Smooth muscle cell of bladder (primary cell): ENCODE measurements around the gene SFI1. TPM values are rescaled to one million over a fixed set of nuclear protein-coding genes. Genes with fewer than 3 reads are reported as not detected.

Source experiments
- total RNA-seq: library from RNA; depleted of rRNA; stranded (reverse); fragments of >200 nt; gene quantifications from 2 replicates; pipeline ENCODE4 v1.2.3, GENCODE V29; 2014

The SFI1 gene, protein sequence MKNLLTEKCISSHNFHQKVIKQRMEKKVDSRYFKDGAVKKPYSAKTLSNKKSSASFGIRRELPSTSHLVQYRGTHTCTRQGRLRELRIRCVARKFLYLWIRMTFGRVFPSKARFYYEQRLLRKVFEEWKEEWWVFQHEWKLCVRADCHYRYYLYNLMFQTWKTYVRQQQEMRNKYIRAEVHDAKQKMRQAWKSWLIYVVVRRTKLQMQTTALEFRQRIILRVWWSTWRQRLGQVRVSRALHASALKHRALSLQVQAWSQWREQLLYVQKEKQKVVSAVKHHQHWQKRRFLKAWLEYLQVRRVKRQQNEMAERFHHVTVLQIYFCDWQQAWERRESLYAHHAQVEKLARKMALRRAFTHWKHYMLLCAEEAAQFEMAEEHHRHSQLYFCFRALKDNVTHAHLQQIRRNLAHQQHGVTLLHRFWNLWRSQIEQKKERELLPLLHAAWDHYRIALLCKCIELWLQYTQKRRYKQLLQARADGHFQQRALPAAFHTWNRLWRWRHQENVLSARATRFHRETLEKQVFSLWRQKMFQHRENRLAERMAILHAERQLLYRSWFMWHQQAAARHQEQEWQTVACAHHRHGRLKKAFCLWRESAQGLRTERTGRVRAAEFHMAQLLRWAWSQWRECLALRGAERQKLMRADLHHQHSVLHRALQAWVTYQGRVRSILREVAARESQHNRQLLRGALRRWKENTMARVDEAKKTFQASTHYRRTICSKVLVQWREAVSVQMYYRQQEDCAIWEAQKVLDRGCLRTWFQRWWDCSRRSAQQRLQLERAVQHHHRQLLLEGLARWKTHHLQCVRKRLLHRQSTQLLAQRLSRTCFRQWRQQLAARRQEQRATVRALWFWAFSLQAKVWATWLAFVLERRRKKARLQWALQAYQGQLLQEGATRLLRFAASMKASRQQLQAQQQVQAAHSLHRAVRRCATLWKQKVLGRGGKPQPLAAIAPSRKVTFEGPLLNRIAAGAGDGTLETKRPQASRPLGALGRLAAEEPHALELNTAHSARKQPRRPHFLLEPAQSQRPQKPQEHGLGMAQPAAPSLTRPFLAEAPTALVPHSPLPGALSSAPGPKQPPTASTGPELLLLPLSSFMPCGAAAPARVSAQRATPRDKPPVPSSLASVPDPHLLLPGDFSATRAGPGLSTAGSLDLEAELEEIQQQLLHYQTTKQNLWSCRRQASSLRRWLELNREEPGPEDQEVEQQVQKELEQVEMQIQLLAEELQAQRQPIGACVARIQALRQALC
- total RNA-seq = 6.7 and 7.2 TPM in 2 replicates

DNA sequence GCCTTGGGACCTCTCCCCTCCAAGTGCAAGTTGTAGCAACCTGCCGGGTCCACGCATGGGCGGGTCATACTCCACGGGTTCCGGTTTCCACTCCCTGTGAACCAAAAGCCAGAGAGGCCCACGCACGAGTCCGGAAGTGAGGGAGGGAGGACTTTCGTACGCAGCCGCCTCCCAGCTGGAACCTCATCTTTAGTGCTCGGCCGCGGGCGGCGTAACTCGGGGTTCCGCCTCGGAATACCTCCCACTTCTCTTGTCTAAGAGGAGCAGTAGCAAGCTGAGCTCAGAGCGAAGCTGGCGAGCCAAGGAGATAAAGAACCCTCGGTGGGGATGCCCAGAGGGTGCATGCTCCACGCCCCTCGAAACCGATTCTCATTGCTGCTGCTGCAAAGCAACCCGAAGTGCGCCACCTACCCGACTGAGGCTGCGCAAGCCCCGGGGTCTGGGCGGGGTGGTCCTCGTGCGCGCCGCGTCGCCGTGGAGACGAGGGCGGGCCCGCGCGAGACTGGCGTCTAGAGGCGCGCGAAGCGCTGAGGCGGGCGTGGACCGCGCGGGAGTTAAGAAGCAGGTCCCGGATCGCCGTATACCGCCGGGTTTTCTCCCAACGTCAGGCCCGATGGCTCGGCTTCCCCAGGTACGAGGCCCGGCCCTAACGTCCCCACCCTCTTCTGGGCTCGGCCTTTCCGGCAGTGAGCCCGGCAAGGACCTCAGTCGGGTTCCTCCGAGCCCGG, at the start of gene SFI1:
Gene SFI1, plus strand, starts transcription at position 530 of the 728 bp plus-strand sequence. CDS start 11,749 bp downstream, outside the sequence.

DNA sequence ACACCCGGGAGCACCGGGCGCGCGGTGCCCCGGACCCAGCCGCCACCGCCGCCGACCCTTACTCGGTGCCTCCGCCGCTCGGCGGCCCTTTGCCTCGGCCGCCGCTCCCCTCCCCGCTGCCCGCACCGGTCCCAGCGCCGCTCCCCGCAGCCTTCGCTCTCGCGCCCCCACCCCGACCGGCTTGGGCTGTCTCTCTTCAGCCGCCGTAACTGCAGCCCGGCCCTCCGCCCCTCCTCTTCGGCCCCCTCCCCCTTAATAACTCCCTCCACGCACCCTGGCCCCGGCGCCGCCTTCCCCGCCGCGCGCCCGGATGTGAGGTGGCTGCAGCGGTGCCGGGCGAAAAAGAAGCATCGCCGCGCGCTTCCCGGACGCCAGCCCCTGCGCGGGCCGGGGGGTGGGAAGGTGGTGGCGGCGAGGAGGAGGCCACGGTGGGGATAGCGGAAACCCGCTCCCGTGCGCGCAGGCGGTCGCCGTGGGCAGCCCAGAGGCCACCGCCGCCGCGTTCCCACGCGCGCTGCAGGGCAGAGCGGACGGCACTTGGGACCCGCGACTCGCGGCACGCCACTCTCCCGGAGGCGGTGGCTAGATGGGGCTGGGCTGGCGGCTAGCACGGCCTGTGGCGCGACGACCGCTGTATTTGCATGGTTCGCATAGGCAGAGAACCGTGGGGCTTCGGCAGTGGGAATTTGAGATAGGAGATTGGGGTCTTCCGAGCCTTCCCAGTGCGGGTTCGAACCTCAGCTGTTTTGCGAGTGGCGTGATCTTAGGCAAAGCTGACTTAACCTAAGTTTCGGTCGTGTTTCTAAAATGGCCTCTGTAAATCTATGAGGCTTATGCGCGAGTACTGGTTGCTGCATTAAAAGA, 6.5 kb upstream of the SFI1 start, which contains the start of gene EIF4ENIF1:
Gene EIF4ENIF1, minus strand, starts transcription at position 211 of the 864 bp plus-strand sequence. CDS start 1,124 bp downstream, outside the sequence.

DNA sequence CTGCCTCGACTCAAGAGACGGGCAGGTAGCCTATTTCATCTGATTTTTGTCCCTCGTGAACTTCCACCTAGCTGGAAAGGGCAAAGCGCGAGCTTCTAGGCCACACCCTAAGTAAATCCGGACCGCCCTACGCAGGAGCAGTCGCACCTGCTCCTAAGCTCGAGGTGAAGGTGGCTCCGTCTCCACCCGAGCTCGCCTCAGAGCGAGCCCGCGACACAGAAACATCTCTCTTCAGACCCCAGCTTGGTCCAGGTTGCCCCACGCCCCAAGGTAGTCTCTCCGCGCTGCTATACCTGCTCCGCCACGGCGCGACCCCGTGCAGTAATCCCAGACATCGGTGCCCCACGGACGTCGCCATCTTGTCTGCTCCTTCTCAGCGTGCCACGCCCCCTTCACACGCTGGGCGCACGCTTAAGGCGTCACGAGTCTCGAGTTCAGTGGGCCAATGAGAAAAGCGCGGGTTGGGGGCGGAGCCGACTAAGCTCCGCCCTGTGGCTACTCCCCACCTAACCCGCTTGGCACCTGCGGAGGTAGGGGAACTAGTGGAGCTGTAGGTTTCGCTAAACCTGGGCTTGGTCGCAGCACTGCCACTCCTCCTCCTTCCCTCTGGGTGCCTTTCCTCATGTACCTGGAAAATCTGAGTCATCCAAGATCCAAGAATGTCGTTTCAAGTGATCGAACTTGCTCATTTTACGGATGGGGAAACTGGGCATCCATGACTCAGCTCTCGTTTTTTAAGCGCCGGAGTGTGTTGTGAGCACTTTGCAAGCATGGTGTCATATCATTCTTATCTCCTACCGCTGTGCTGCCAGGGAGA, 165.7 kb downstream of the SFI1 start, which contains the start of gene PISD:
Gene PISD, minus strand, starts transcription at position 365 of the 817 bp plus-strand sequence. Its CDS starts 7 bp downstream, at position 358.

Other genes with a start within 250 kb of the SFI1 start
- 32.2 and 33.8 TPM in 2 replicates for gene PIK3IP1, start 204.0 kb upstream of the SFI1 start, total RNA-seq
- 9.2 and 11.0 TPM in 2 replicates for gene PATZ1, start 150.2 kb upstream of the SFI1 start, total RNA-seq
- 80.4 and 85.8 TPM in 2 replicates for gene DRG1, start 96.9 kb upstream of the SFI1 start, total RNA-seq
- 6.1 and 10.8 TPM in 2 replicates for gene EIF4ENIF1, start 6.7 kb upstream of the SFI1 start, total RNA-seq
- 25.0 and 34.9 TPM in 2 replicates for gene PISD, start 165.7 kb downstream of the SFI1 start, total RNA-seq